Measurements from ENCODE around the gene ZNF502.
"Not testable (repeated sequence)": the region's sequence is repeated elsewhere in the genome, so short reads cannot be mapped to it uniquely, and the experiment has no call there.

ZNF502 gene

DNA sequence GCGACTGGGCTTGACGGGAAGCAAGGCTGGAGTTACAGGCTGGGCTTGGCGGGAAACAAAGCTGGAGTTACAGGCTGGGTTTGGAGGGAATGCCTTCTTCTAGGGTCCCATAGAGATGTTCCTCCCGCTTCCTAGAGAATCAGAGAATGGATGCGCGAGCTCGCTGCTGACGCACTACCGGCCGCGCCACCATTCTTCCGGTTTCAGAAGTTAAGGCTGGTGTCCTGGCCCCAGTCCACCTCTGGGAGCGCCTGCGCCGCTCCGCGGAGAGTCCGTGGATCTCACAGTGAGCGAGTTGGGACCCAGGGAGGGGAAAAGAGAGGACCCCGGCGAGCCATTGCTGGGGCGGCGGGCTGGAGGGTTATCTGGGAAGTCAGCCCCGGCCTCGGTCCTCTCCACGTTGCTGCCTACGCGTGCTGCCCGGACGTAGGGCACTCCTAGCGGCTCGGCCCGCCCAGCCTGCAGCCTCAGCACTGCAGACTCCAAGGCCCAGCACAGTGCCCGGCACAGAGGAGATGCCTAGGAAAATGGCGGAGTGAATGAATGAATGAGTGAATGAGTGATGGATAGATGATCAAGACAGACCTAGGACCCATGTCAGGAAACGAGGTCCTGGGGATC lies at the start of gene ZNF502:
Gene ZNF502 (plus strand): TSS at position 206 of the 621 bp plus-strand sequence. CDS start 7,602 bp downstream, outside the sequence.
- in situ Hi-C loops (cut with MboI; ENCODE audit: low sequenced_read_pairs): no loop called here

DNA sequence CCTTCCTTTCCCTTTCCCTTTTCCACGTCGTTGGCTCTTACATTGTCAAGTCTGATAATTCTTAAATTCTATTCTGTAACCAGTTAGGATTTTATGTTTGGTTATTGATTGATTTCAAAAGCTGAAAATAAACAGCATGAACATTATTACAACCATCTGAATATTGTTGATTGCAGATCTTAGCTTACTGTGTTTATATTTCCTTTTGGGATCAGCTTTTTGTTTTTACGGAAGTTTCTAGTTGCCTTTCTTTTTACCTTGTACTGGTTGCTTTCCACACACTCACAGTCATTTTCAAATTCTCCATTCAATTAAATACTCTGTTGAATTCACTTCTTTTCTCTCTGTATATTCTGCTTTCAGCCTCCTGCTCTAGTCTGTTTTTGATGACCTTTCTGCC lies 47.3 kb upstream of the ZNF502 start:
- in situ Hi-C loops (cut with MboI; ENCODE audit: low sequenced_read_pairs): no loop called here

DNA sequence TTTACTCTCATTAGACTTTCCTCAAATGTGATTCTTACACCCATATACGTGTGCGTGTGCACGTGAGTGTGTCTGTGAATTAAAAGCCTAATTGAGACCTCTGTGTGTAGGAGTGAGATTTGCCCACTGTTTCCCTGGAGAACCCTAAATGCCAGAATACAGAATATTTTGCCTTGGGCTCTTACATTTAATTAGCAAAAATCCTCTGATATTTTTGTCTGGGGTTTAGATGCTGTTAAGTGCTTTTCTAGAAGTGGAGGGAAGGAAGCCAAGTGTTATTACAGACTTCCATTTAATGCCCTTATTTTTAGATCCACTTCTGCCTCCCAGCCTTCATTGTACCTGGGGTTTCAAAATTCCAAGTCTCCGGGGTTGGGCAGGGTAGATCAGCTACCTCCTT lies 46.1 kb upstream of the ZNF502 start:
- in situ Hi-C loops (cut with MboI; ENCODE audit: low sequenced_read_pairs): no loop called here

DNA sequence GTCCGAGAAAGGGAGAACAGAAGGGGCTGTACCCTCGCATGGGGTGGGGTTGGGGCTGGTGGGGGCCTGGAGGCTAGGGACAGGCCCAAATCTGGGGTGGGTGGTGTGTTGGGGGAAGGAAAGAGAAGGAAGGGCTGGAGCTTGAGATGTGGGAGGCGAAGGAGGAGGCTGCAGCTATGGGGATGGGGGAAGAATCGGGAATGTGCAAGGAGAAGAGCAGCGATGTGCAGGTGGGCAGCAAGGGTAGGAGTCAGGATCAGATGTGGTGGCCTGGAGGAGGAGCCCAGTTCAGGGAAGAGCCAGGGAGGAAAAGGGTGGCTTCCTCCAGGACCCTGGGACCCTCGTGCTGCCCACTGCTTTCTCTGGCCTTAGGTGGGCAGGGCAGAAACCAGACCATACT lies 42.7 kb upstream of the ZNF502 start:
- in situ Hi-C loops (cut with MboI; ENCODE audit: low sequenced_read_pairs): no loop called here

DNA sequence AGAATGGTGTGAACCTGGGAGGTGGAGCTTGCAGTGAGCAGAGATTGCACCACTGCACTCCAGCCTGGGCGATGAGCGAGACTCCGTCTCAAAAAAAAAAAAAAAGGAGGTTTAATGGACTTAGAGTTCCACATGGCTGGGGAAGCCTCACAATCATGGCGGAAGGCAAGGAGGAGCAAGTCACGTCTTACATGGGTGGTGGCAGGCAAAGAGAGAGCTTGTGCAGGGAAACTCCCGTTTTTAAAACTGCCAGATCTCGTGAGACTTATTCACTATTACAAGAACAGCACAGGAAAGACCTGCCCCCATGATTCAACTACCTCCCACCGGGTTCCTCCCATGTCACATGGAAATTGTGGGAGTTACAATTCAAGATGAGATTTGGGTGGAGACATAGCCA lies 39.0 kb upstream of the ZNF502 start:
- in situ Hi-C loops (cut with MboI; ENCODE audit: low sequenced_read_pairs): not testable (repeated sequence)

DNA sequence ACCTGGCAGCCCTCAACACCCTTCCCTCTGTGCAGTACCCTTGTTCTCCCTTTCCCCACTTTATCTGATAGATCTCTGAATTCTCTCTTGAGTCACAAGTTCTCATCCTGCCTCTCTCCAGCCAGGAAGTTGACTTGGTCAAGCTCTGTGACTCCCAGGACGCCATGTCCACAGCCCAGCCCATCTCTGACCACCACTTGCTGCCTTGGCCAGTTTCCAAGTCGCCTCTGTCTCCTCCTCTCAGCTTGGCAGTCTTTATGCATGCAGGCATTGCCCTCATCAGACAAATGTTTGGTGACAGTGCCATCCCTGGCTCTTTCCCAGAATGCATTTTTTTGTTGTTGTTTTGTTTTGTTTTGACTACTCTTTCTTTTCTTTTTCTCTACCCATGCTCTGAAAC lies 38.2 kb upstream of the ZNF502 start:
- in situ Hi-C loops (cut with MboI; ENCODE audit: low sequenced_read_pairs): no loop called here

DNA sequence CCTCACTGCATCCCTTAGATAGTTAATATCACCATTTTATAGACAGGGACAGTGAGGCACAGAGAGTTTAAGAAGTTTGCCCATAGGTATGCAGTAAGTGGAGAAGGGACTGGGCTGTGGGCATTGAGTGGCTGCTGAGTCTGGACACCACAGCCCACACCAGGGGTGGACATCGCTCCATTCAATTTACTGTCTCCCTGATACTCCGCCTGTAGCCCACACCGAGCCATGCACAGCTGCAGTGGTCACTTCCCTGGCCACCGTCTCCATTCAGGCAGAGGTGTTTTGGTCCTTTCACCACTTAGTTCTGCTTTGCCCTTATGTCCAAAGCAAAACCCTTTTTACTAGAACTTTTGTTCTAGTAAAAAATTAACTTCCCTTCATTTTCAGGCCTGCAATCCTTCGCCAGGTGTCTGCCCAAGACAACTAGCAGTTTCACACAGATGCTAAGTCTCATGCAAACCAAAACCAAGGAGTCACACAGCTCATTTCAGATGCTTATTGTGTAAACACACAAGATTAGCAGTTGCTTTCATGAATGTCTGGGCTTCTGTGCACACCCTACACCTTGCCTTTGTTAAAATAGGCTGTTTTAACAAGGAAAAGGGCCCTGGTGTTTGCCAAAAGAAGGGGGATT lies 33.9 kb upstream of the ZNF502 start:
- in situ Hi-C loops (cut with MboI; ENCODE audit: low sequenced_read_pairs): no loop called here

DNA sequence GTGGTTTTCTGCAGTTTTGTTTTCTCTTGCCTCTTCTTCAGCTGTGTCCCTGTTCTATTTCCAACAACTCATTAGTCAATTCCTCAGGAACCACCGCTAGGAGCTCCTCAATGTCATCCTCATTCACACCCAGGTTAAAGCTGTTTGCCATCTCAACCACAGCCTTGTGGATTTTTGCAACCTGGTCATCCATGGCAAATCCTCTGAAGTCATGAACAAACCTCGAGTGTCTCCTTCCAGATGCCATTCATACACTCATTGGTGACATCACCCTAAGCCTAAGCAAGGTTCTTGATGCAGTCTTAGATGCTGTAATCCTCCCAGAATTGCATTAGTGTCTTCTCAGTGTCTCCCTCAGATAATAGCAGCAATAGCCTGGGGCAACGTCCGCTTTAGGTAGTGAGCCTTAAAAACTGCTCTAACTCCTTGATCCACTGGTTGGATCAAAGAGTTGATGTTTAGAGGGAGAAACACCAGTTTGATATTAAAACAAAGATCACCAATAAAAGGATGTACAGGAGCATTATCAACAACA lies 31.5 kb upstream of the ZNF502 start:
- in situ Hi-C loops (cut with MboI; ENCODE audit: low sequenced_read_pairs): no loop called here

DNA sequence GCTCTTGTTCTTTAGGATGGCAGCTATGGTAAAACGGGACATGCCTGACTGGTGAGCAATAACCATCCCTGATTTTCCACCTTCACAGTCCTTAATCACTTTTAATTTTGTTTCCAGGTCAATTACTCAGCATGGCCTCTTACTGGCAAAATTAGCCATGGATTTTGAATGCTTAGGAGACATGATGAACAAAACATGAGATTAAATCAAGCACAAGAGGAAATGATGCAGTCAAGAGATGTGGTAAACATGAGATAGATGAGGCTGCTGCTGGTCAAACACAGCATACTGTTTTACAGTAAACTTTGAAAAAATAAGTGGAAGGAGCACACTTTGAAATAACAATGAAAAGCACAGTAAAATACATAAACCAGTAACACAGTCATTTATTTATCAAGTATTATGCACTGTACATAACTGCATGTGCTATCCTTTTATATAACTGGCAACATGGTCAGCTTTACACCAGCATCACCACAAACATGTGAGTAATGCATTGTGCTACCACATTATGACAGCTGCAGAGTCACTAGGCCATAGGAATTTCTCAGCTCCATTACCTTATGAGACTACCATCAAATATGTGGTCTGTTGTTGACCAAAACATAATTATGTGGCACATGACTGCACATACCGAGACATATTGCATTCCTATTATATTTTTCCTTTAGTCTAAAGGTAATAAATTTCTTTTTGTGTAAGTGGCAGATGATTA lies 30.1 kb upstream of the ZNF502 start:
- in situ Hi-C loops (cut with MboI; ENCODE audit: low sequenced_read_pairs): no loop called here

DNA sequence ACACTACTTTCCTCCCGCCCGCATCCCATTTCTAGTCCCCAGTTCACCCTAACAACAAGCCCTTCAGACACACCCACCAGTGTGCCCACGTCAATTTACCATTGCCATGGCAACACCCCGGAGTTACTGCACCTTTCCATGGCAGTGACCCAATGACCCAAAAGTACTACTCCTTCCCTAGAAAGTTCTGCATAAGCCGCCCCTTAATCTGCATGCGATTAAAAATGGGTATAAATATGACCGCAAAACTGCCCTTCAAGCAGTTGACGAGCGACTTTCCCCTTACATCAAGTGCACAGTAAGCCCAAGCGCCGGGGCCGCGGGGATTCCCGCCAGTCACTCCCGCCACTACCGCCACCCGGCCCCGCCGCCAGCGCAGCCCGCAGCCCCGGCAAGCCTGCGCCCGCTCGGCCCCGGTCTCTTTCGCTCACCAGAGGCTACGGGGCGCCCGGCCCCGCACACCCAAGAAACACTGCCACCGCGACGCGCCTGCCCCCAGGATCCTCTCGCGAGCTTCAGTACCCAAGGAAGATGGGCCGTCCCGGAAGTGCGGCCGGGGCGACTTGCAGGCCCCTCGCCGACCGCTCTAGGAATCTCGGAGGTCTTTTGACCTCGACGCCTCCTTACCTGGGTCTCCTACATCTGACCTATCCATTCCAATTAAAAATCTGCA lies 27.2 kb upstream of the ZNF502 start:
- in situ Hi-C loops (cut with MboI; ENCODE audit: low sequenced_read_pairs): no loop called here

DNA sequence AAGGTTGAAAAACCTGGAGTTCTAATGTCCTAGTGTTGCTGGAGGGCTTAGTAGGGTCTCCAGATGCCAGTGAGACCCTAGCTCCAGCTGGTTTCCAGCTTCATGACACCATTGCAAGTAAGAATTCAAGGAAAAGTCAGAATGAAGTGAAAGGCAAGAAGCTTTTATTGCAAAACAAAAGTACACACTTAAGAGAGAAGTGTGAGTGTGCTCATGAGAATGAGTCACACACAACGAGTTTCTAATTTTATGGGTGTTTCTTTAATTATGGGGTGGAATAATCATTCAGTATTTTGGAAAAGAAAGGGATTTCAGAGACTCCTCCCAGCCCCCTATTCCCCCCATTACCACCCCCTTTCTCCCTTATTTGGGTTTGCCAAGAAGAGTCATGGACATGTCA lies 24.6 kb upstream of the ZNF502 start:
- in situ Hi-C loops (cut with MboI; ENCODE audit: low sequenced_read_pairs): no loop called here

DNA sequence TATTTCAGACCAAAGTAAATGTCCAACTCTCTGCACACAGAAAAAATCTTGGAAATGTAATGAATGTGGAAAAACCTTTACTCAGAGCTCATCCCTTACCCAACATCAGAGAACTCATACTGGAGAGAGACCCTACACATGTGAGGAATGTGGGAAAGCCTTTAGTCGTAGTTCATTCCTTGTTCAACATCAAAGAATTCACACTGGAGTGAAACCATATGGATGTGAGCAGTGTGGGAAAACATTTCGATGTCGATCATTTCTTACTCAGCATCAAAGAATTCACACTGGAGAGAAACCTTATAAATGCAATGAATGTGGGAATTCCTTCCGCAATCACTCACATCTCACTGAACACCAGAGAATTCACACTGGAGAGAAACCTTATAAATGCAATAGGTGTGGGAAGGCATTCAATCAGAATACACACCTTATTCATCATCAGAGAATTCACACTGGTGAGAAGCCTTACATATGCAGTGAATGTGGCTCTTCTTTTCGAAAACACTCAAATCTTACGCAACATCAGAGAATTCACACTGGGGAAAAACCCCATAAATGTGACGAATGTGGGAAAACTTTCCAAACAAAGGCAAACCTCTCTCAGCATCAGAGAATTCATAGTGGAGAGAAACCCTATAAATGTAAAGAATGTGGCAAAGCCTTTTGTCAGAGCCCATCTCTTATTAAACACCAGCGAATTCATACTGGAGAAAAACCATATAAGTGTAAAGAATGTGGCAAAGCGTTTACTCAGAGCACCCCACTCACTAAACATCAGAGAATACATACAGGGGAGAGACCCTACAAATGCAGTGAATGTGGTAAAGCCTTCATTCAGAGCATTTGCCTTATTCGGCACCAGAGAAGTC lies 9.0 kb downstream of the ZNF502 start:
- in situ Hi-C loops (cut with MboI; ENCODE audit: low sequenced_read_pairs): no loop called here

DNA sequence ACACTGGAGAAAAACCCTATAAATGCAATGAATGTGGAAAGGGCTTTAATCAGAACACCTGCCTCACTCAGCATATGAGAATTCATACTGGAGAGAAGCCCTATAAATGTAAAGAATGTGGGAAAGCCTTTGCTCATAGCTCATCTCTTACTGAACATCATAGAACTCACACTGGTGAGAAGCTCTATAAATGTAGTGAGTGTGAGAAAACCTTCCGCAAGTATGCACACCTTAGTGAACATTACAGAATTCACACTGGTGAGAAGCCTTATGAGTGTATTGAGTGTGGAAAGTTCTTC lies 9.6 kb downstream of the ZNF502 start:
- in situ Hi-C loops (cut with MboI; ENCODE audit: low sequenced_read_pairs): no loop called here

DNA sequence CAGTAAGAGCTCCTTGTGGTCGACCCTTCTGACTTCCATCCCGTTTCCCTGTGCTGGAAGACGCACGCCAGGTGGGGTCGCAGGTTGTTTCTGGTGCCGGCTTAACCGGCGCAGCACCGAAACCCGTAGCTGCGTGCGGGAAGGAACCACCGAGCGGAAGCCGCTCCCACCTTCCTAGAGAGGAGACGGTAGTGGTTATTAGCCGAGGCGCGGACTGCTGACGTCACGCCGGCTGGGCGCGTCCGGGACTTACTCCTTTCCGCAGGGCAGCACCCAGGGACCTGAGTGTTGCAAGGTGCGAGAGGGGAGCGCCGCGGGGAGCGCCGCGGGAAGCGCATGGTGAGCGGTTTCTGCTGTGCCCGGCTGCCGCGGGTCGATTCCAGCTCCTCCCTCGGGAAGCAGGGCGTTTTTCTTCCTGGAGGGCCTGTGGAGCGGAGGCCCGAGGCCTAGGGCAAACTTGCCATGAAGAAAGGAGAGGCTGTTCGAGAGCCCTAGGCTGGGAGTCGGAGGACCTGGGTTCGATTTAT lies 17.0 kb downstream of the ZNF502 start, which contains the start of gene ZNF501:
Gene ZNF501 (plus strand): TSS at position 252 of the 527 bp plus-strand sequence. CDS start 4,787 bp downstream, outside the sequence.
- in situ Hi-C loops (cut with MboI; ENCODE audit: low sequenced_read_pairs): no loop called here

DNA sequence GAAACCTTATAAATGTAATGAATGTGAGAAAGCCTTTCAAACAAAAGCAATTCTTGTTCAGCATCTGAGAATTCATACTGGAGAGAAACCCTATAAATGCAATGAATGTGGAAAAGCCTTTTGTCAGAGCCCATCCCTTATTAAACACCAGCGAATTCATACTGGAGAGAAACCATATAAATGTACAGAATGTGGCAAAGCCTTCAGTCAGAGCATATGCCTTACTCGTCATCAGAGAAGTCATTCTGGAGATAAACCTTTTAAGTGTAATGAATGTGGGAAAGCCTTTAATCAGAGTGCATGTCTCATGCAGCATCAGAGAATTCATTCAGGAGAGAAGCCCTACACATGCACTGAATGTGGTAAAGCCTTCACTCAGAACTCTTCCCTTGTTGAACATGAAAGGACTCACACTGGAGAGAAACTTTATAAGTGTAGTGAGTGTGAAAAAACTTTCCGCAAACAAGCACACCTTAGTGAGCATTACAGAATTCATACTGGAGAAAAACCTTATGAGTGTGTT lies 22.2 kb downstream of the ZNF502 start:
- in situ Hi-C loops (cut with MboI; ENCODE audit: low sequenced_read_pairs): no loop called here

DNA sequence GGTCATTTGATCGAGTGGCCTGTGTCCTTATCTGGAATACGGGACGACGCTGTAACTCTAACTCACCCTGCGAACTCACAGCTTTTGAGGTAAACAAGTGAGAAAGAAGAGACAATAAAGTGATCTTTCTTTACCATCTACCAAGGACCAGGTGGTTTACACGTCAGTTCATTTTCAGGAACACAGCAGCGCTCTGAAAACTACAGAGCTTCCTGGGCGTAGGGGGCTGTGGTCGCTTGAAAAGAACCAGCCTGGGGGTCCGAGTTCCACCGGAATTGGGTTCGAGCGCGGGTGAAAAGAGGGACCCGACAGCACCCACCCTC lies 48.6 kb downstream of the ZNF502 start:
- in situ Hi-C loops (cut with MboI; ENCODE audit: low sequenced_read_pairs): no loop called here

DNA sequence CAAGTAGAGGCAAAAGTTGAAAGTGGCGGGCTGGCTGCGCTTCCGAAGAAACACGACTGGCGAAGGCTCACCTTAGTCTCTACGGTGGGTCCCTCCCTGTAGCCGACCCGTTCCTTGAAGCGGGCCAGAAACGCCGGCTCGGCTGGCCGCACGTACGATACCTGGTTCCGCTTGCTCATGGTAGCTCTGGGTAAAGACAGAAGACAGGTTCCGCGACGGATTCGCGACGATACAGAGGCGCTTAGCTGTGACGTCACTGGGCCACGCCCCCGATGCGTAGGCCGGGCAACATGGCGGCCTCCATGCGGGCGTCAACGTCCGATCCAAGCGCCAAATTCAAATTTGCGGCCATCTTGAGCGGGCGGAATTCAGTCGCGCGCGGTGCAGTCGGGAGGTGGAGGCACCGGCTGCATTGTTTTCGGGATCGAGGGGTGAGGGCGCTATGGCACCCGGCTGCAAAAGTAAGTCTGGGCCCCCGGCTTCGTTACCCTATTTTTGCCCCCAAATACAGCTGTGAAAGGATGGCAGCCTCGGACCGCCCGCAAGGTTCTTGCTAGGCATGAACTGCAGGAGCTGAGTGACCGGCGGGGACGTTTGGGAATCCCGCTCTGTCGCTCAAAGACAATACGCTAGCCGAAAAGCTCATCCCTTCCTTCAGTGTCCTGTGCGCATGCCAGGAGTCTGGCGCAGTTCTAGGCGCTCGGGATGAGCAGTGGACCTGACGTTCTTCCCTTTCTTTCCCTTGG lies 49.1 kb downstream of the ZNF502 start, which contains the start of the genes KIAA1143 and KIF15:
Gene KIAA1143 (minus strand): TSS at position 196 of the 746 bp plus-strand sequence. CDS start 17 bp downstream, at position 179.
Gene KIF15 (plus strand): TSS at position 371 of the 746 bp plus-strand sequence. CDS start 72 bp downstream, at position 443.
- in situ Hi-C loops (cut with MboI; ENCODE audit: low sequenced_read_pairs): no loop called here

DNA sequence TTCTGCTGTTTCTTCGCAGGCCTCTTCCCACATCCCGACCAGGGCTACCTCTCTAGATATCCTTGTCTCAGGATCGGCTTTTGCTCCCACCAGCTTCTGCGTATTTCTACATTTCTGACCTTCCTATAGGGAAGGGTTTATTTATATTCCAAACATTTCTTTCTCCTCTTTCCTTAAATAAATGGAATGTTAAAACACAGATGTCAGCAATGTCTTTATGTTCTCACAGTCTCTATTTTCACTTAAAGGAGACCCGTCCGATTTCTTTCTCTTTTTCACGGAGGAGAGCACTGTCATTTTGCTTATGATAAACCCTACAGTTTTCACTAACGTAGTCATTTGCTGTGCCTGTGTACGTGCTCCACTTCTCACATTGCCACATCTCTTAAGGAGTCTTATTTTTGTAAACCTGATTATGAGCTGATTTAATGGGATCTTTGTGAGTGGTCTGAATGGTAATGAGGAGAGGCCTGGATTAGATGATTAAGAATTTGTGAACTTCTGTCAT lies 49.8 kb downstream of the ZNF502 start:
- in situ Hi-C loops (cut with MboI; ENCODE audit: low sequenced_read_pairs): no loop called here

DNA sequence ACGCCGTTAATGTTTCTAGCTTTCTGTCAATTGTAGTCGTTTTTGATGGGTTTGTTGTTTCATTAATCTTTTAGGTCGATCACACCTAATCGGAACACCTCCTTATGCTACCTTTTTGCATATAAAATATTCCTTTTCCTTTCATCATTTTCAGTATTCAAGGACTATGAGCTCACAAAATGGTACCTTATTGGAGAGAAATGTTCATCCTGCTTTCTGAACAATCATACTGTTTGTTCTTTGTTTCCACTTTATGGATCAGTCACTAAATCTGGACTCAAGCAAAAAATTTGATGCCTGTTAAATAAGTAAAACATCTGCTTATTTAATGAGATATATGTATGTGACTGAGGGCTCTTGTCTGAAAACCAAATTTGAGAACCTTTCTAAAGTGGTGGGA lies 50.2 kb downstream of the ZNF502 start:
- in situ Hi-C loops (cut with MboI; ENCODE audit: low sequenced_read_pairs): no loop called here
